Measurements from ENCODE around the gene ADAMTS17. TPM values are rescaled to one million over a fixed set of nuclear protein-coding genes. Genes with fewer than 3 reads are reported as not detected.

ADAMTS17 gene
- total RNA-seq, 1 donor from 2014 or later = 12.4 TPM

GRCh38 chr15:100310513-100311153 lies 31.1 kb downstream of the ADAMTS17 start:
- DNase-seq = no peak

DNA sequence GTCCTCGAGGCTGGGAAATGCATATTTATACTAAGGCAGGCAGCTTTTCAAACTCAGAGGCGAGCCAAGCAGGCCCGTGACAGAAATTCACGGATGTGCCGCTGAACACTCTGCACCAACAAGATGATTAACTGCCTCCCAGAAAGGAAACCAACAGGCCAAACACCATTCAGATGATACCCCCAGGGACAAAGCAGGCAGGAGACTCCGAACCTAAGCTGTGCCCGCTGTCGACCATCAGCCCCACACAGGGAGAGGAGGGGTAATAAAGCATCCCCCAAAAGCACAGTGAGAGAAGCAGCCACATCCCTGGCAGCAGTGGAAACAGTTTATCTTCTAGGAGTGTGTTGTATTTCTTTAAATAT lies 31.8 kb downstream of the ADAMTS17 start:
- peak; percentile 30 for DNase-seq

- DNase-seq = no peak
These were observed 32.4 kb downstream of the ADAMTS17 start for GRCh38 chr15:100309109-100310040.

GRCh38 chr15:100308608-100309007 lies 33.2 kb downstream of the ADAMTS17 start:
- DNase-seq = no peak

GRCh38 chr15:100308213-100308600 lies 33.6 kb downstream of the ADAMTS17 start:
- peak; percentile 74 for DNase-seq

- DNase-seq = peak; percentile 72
These were observed 34.2 kb downstream of the ADAMTS17 start for GRCh38 chr15:100307241-100308212.

GRCh38 chr15:100306098-100306497 lies 35.7 kb downstream of the ADAMTS17 start:
- DNase-seq = no peak

- no peak for DNase-seq
These were observed 39.8 kb downstream of the ADAMTS17 start for GRCh38 chr15:100301910-100302431.

DNA sequence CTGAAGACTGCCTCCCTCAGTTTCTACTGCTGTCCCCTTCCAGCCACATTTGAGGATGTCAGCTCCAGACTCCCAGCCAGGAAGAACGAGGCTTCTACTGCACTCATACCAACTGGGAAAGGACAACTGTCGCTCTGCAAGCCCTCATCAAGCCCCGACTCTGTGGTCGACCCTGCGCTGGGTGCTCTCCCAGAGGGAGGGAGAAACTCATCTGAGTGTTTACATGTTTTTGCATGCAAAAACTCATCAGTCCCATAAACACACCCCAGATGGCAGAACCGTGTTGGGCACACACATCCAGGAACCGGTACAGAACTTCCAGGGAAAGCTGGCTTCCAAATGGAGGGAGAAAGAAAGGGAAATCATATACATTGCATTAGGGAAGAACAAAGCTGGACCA lies 43.5 kb downstream of the ADAMTS17 start:
- no peak for DNase-seq

DNA sequence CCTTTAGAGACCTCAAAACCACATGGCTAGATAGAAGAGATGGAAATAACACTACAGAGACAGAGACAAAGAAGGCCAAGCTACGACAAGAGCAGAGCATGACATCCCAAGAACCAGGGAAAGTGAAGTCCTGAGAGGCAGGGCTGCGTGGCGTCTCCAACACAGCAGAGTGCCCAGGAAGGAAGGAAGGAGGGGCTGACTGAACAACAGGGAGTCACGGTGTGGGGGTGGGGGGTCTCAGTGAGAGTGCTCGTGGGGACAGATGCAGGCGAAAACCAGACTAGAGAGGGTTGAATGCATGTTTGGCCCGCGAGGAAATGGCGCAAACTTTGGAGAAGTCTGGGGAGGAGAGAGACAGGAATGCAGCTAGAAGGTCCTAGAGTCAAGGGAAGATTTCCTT lies 44.0 kb downstream of the ADAMTS17 start:
- no peak for DNase-seq

DNA sequence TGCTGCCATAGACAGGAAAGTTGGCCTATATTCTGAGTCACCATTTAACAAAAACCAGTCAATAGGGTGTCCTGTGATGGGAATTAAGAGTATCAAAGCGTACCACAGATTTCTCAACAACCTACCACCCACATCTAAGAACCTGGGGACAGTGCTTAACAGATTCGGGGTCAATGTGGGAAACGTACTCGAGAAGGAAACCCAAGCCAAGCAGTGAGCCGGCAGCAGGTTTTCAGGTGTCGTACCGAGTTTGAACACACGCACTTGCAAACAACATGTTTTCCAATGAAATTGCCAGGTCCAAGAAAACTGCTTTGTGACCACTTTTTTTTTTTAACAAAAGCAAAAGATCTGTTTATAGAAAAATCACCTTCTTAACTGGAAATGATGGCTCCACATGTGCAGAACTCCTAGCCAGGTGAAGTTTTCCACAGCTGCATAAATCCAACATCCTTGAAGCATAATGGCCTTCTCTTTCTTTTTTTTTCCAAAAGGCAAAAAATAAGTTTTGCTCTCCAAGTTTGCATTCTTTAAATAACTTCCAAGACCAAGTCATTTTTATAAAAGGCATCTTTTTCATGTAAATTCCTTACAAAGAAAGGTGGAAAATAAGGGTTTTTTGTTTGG lies 45.7 kb downstream of the ADAMTS17 start:
- peak; percentile 35 for DNase-seq

DNA sequence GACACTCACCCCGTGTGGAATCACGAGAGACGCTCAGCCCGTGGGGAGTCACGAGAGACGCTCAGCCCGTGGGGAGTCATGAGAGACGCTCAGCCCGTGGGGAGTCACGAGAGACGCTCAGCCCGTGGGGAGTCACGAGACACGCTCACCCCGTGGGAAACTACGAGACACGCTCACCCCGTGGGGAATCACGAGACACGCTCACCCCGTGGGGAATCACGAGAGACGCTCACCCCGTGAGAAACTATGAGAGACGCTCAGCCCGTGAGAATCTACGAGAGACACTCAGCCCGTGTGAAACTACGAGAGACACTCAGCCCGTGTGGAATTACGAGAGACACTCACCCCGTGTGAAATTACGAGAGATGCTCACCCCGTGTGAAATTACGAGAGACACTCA lies 49.8 kb downstream of the ADAMTS17 start:
- DNase-seq = no peak

DNA sequence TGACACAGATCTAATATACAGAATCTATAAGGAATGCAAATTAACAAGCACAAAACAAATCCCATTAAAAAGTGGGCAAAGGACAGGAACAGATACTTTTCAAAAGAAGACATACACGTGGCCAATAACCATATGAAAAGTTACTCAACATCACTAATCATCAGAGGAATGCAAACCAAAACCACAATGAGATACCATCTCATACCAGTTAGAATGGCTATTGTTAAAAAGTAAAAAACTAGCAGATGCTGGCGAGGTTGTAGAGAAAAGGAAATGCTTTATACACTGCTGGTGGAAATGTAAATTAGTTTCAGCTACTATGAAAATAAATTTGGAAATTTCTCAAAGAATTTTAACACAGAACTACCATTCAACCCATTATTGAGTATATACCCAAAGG lies 50.7 kb downstream of the ADAMTS17 start:
- no peak for DNase-seq

- no peak for DNase-seq
These were observed 56.0 kb downstream of the ADAMTS17 start for GRCh38 chr15:100285641-100286295.

GRCh38 chr15:100284701-100285100 lies 57.1 kb downstream of the ADAMTS17 start:
- DNase-seq = peak; percentile 88

- no peak for DNase-seq
These were observed 57.6 kb downstream of the ADAMTS17 start for GRCh38 chr15:100284191-100284590.

DNA sequence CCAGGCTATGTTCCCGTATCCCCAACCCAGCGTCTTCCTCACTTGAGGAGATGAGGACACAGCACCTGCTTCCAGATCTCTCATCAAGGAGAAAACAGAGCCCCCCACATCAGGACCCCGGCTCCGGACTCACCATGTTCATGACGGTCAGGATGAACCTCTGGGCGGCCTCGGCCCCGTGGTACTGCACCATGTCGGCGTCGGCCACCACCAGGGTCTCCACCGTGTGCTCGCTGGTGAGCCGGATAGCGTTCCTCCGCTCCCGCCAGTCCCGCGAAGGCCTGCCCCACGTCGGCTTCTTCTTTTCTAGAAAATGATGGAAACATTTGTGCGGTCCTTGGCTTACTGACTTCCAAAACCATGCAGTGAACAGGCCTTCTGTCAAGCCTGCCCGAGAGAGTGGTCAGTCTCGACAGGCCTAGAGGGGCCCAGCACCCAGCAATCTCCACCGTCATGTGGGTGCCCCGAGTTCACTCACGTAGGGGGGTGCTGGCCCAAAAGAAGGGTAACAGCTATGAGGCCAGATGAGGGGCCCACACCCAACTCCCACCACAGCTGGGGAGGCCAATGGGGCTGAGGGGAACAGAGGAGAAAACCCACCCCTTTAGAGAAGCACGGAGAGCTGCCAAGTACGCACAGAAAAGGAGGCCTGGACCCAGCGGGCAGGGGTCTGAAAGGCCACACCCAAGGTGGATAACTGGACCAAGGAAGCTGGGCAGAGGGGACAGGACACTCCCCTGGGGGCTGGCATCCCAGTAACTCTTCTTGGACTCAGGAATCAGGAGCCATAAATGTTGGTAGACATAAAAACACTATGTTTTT lies 60.5 kb downstream of the ADAMTS17 start:
- DNase-seq = no peak

DNA sequence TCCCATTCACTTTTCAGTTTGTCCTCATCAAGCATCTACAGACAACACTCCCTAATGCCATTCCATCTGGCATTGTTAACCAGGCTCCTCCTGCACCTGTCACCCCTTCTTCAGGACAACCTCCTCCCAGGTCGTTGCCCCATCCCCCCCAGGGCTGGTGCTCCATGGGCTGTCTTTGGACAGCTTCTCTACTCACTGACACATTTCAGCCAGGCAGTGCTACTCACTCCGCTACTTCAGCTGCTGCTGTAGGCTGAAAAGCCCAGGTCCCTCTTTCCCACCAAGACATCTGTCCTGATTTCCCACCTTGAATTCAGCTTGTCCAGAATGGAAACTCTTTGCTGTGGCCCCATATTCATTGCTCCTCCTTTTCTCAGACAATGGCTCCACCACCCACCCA lies 61.9 kb downstream of the ADAMTS17 start:
- no peak for DNase-seq

DNA sequence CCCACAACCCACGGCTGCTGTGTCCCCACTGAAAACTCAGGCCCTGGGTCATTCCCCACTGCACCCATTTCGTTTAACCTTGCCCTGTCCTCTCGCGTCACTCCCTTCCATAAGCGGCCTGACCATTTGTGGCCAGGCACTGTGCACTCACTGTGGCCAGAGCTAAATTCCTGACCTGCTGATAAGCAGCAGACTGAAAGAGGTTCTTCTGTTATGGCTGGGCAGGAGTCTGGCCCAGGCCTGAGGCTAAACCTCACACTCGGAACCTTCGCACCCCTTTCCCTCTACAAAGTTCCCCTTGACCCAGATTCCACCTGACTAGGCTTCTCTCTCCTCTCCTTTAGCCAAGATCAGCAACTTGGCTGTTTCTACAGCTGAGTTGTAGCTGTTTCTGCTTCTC lies 62.3 kb downstream of the ADAMTS17 start:
- no peak for DNase-seq

Data from tongue (tissue), 2 donors.